K562 (cell line): ENCODE results near the gene SGK1. TPM values are rescaled to one million over a fixed set of nuclear protein-coding genes. Genes with fewer than 3 reads are reported as not detected.

Experiments
- ARID1B ChIP-seq: fragments of 450-650 bp; IDR thresholded peaks from 2 replicates; pipeline ENCODE4 v1.6.1; 2016; ENCODE audit warnings: antibody characterized with exemption, mild to moderate bottlenecking, inconsistent platforms
- CREM ChIP-seq: IDR thresholded peaks from 2 replicates; pipeline ENCODE4 v1.6.1; 2014; ENCODE audit warnings: antibody characterized with exemption, low read depth
- DPF2 ChIP-seq: fragments of 450-650 bp; IDR thresholded peaks from 2 replicates; pipeline ENCODE4 v1.6.1; 2016
- E2F1 ChIP-seq: sonication (generic); formaldehyde crosslinking; IDR thresholded peaks from 2 replicates; pipeline ENCODE4 v1.8.1; 2023; ENCODE audit warnings: mild to moderate bottlenecking, missing genetic modification reagents, moderate library complexity
- ETV1 ChIP-seq: fragments of 450-650 bp; conservative IDR thresholded peaks from 2 replicates; pipeline ENCODE4 v1.6.1; 2016; ENCODE audit warnings: missing genetic modification characterization, control low read depth, low read depth, missing compliant biosample characterization
- FOXP1 ChIP-seq: sonication (generic); formaldehyde crosslinking; IDR thresholded peaks from 2 replicates; pipeline ENCODE4 v1.8.0; 2022; ENCODE audit warnings: mild to moderate bottlenecking, missing genetic modification reagents
- HMGN3 ChIP-seq: IDR thresholded peaks from 2 replicates; pipeline ENCODE4 v1.6.1; 2011; ENCODE audit warnings: borderline replicate concordance, low read depth, mild to moderate bottlenecking, mixed read lengths, low read length; ENCODE audit not compliant: insufficient read length; ENCODE audit errors: extremely low read depth
- HNRNPLL ChIP-seq: fragments of 200-400 bp; formaldehyde crosslinking; IDR thresholded peaks from 2 replicates; pipeline ENCODE4 v1.6.1; 2017; ENCODE audit warnings: low read length, low read depth, mild to moderate bottlenecking; ENCODE audit not compliant: poor library complexity, severe bottlenecking
- KDM5B ChIP-seq: fragments of 200-600 bp; sonication (generic); IDR thresholded peaks from 2 replicates; pipeline ENCODE4 v1.6.1; 2012; ENCODE audit warnings: low read depth, mild to moderate bottlenecking, moderate library complexity, low read length, control low read depth, inconsistent platforms; ENCODE audit not compliant: insufficient replicate concordance
- PHF20 ChIP-seq: fragments of 450-650 bp; IDR thresholded peaks from 2 replicates; pipeline ENCODE4 v1.6.1; 2018; ENCODE audit not compliant: partially characterized antibody
- POLR2B ChIP-seq: fragments of 450-650 bp; IDR thresholded peaks from 2 replicates; pipeline ENCODE4 v1.6.1; 2018; ENCODE audit warnings: low read depth; ENCODE audit not compliant: partially characterized antibody
- RAD51 ChIP-seq: fragments of 450-650 bp; IDR thresholded peaks from 2 replicates; pipeline ENCODE4 v1.7.1; 2016; ENCODE audit warnings: low read depth, mild to moderate bottlenecking, borderline replicate concordance
- SMARCA4 ChIP-seq: fragments of 450-650 bp; IDR thresholded peaks from 2 replicates; pipeline ENCODE4 v1.6.1; 2016
- ZNF175 ChIP-seq: fragments of 200-800 bp; sonication (Bioruptor generic); IDR thresholded peaks from 2 replicates; pipeline ENCODE4 v1.6.1; 2016; ENCODE audit warnings: low read depth, mild to moderate bottlenecking, missing genetic modification characterization, missing compliant biosample characterization
- ZNF766 ChIP-seq: fragments of 200-800 bp; sonication (Bioruptor generic); conservative IDR thresholded peaks from 2 replicates; pipeline ENCODE4 v1.6.1; 2016; ENCODE audit warnings: missing genetic modification characterization, missing compliant biosample characterization
- polyA plus RNA-seq, 8 experiments: library from polyadenylated mRNA; depleted of rRNA in 4 of 8; stranded (reverse) in 5 of 8; unstranded in 3 of 8; fragments of >200 nt; fragmentation: Nextera tagmentation in 2 of 8; fragmentation: Illumina TruSeq in 1 of 8; extraction: Ambion mirVana in 2 of 8; extraction: Trizol in 1 of 8; gene quantifications; 2 replicates each; pipeline versions ENCODE4 v1.2.1 to v1.2.3, GENCODE V29; 2011 to 2014; ENCODE audit warnings: inconsistent platforms in 1 of 8, missing spikeins in 1 of 8
- total RNA-seq, 7 experiments: library from RNA; depleted of rRNA in 6 of 7; stranded (reverse); fragments of >200 nt in 6 of 7; fragmentation: Illumina TruSeq in 2 of 7; extraction: Trizol in 2 of 7; gene quantifications; 2 replicates each; pipeline versions ENCODE4 v1.2.1 to v1.2.3, GENCODE V29; 2011 to 2021; ENCODE audit warnings: low replicate concordance in 1 of 7
- TF ChIP-seq, protein P1 (sequence below), 2 experiments: fragments of 450-650 bp; IDR thresholded peaks; 2 replicates each; pipeline ENCODE4 v1.6.1; 2016

The SGK1 gene
- total and polyA plus RNA-seq, 9 of the 15 experiments (the other 6 are each of a cell fraction or from before 2014, with no cell fraction given) = 3.5 to 7.2 (median 3.9) TPM

DNA sequence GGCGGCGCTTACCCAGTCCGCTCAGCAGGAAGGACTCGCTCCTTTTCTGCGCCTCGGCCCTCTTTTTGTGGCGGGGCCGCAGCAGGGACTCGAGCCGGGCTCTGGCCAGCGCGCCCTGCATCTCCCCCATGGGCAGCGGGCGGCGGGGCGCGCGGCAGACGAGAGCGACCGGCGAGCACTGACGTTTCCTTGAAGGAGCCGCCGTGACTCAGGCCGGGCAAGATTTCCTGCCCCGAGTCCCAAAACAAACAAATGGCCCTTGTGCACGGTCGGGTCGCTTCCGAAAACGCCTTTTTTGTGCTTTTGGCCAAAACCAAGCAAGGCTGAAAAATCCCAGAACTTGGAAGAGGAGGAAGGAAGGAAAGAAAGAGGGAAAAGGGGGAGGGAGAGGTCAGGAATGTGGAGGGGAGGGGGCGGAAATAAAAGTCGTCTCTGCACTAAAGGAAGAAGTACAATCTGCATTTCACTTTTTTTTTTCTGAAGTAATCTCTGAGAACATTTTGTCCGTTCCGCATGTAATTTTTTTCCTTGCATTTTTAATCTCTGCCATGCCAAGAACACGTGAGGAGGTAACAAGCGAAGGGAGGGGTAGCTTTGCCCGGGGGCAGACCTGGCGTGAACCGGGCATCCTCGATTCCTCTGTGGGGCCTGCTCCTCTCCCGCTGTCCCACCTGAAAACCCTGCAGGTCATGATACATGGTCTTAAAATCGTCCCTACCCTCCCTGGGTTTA lies 142.2 kb downstream of the SGK1 start (continued):
- TF ChIP-seq FOXP1 = 0 out of 2 replicates have a peak, but pooled peaks have one; percentile 25
- TF ChIP-seq, protein P1, sequence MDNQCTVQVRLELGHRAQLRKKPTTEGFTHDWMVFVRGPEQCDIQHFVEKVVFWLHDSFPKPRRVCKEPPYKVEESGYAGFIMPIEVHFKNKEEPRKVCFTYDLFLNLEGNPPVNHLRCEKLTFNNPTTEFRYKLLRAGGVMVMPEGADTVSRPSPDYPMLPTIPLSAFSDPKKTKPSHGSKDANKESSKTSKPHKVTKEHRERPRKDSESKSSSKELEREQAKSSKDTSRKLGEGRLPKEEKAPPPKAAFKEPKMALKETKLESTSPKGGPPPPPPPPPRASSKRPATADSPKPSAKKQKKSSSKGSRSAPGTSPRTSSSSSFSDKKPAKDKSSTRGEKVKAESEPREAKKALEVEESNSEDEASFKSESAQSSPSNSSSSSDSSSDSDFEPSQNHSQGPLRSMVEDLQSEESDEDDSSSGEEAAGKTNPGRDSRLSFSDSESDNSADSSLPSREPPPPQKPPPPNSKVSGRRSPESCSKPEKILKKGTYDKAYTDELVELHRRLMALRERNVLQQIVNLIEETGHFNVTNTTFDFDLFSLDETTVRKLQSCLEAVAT (IDR thresholded peaks at IDR 0.05) = peak in 1 of 2 experiments; percentile 66; a peak in 1 of 4 replicates
- peak; percentile 25 for TF ChIP-seq POLR2B
- TF ChIP-seq ZNF766 (CRISPR knock-in tag) = peak; percentile 72; the same call in 1 of the 2 replicates
- peak; percentile 45; the same call in 1 of the 2 replicates for TF ChIP-seq SMARCA4
- TF ChIP-seq HNRNPLL = no peak
- TF ChIP-seq E2F1 (CRISPR knock-in tag) = 0 out of 2 replicates have a peak, but pooled peaks have one; percentile 40
- TF ChIP-seq KDM5B = peak; percentile 5
- no peak for TF ChIP-seq RAD51
- peak; percentile 56 for TF ChIP-seq CREM
- peak; percentile 14 for TF ChIP-seq PHF20
- 0 out of 2 replicates have a peak, but pooled peaks have one; percentile 29 for TF ChIP-seq ZNF175 (CRISPR knock-in tag)
- 0 out of 2 replicates have a peak, but pooled peaks have one; percentile 28 for TF ChIP-seq ETV1 (tag)
- TF ChIP-seq DPF2 = peak; percentile 34; the same call in 1 of the 2 replicates
- no peak for TF ChIP-seq HMGN3
- TF ChIP-seq ARID1B = 0 out of 2 replicates have a peak, but pooled peaks have one; percentile 24
